HAP-1 (cell line): Measurements from ENCODE around the gene INO80.
"Not testable (repeated sequence)": the region's sequence is repeated elsewhere in the genome, so short reads cannot be mapped to it uniquely, and the experiment has no call there.

Experiments
- DNase-seq, 2 experiments: peaks; one replicate each; pipeline ENCODE4 v3.0.0-alpha.2; 2016 to 2020; ENCODE audit warnings: low spot score in 2 of 2
- H3K27me3 ChIP-seq: fragments of 250-450 bp; sonication (Bioruptor Pico); 2 replicates; pipeline ENCODE4 v1.5.1; 2020; ENCODE audit warnings: low read depth, mild to moderate bottlenecking, moderate library complexity
- H3K36me3 ChIP-seq: fragments of 250-450 bp; sonication (Bioruptor Pico); replicated peaks from 2 replicates; pipeline ENCODE4 v1.5.1; 2020; ENCODE audit warnings: mild to moderate bottlenecking
- H3K4me1 ChIP-seq: fragments of 250-450 bp; sonication (Bioruptor Pico); 2 replicates; pipeline ENCODE4 v1.5.1; 2020; ENCODE audit warnings: mild to moderate bottlenecking
- H3K4me3 ChIP-seq: fragments of 250-450 bp; sonication (Bioruptor Pico); 2 replicates; pipeline ENCODE4 v1.5.1; 2020; ENCODE audit warnings: mild to moderate bottlenecking, moderate library complexity
- H3K9me3 ChIP-seq: fragments of 250-450 bp; sonication (Bioruptor Pico); 2 replicates; pipeline ENCODE4 v1.5.1; 2020; ENCODE audit warnings: mild to moderate bottlenecking, moderate library complexity
- in situ Hi-C: fragments of 300-500 bp; cut with MboI; formaldehyde crosslinking; loops from 3 replicates; pipeline ENCODE4 v1.14.3; 2020; ENCODE audit warnings: low sequenced_read_pairs, inconsistent platforms, mixed read lengths

The INO80 gene

GRCh38 chr15:40958146-40958545, 157.9 kb downstream of the INO80 start:
- in situ Hi-C loops, result no loop called here

GRCh38 chr15:40957581-40958051, 158.5 kb downstream of the INO80 start:
- H3K4me3 ChIP-seq, result no peak overlapping the region
- in situ Hi-C loops, result no loop called here
- H3K4me1 ChIP-seq, result peaks cover 14% of the 10 kb centered on the region
- H3K36me3 ChIP-seq, result peaks cover 26% of the 10 kb centered on the region
- no peak for DNase-seq
- no peaks in the 10 kb centered on the region for H3K9me3 ChIP-seq
- no peaks in the 10 kb centered on the region for H3K27me3 ChIP-seq

More at GRCh38 chr15:40958146-40958545, 157.9 kb downstream of the INO80 start:
- Histone ChIP-seq H3K36me3 (peaks cover 26% of the 10 kb centered on the region), H3K4me1 (peaks cover 10% of the 10 kb centered on the region; the same call in 1 of the 2 replicates), H3K27me3 (no peaks in the 10 kb centered on the region), H3K4me3 (no peak overlapping the region), H3K9me3 (no peaks in the 10 kb centered on the region)
- no peak for DNase-seq

GRCh38 chr15:40957041-40957555, 159.0 kb downstream of the INO80 start:
- in situ Hi-C loops, result no loop called here
- Histone ChIP-seq H3K4me1 (peaks cover 19% of the 10 kb centered on the region), H3K9me3 (no peaks in the 10 kb centered on the region), H3K4me3 (no peak overlapping the region), H3K36me3 (peaks cover 26% of the 10 kb centered on the region), H3K27me3 (no peaks in the 10 kb centered on the region)
- DNase-seq, result no peak

GRCh38 chr15:40956541-40956982, 159.5 kb downstream of the INO80 start:
- no peak overlapping the region for H3K4me3 ChIP-seq
- no peaks in the 10 kb centered on the region for H3K27me3 ChIP-seq
- in situ Hi-C loops, result no loop called here
- peaks cover 26% of the 10 kb centered on the region for H3K36me3 ChIP-seq
- DNase-seq, result no peak
- H3K9me3 ChIP-seq, result no peaks in the 10 kb centered on the region
- peaks cover 22% of the 10 kb centered on the region for H3K4me1 ChIP-seq

- Histone ChIP-seq H3K4me3 (no peak overlapping the region), H3K9me3 (no peaks in the 10 kb centered on the region), H3K36me3 (peaks cover 26% of the 10 kb centered on the region), H3K4me1 (peaks cover 22% of the 10 kb centered on the region), H3K27me3 (no peaks in the 10 kb centered on the region)
- DNase-seq, result no peak
- in situ Hi-C loops, result no loop called here
Measured at GRCh38 chr15:40955930-40956540, 160.0 kb downstream of the INO80 start.

- peaks cover 22% of the 10 kb centered on the region for H3K4me1 ChIP-seq
- H3K27me3 ChIP-seq, result no peaks in the 10 kb centered on the region
- peaks cover 26% of the 10 kb centered on the region for H3K36me3 ChIP-seq
- H3K9me3 ChIP-seq, result no peaks in the 10 kb centered on the region
- peak overlapping the region; percentile 53; the same call in 1 of the 2 replicates for H3K4me3 ChIP-seq
- DNase-seq, result no peak
- in situ Hi-C loops, result no loop called here
Measured at GRCh38 chr15:40955141-40955903, 160.8 kb downstream of the INO80 start.

- DNase-seq, H3K27me3 ChIP-seq, H3K9me3 ChIP-seq, in situ Hi-C loops: not testable (repeated sequence)
- Histone ChIP-seq H3K4me3 (peak overlapping the region; percentile 53), H3K36me3 (peaks cover 26% of the 10 kb centered on the region), H3K4me1 (peaks cover 22% of the 10 kb centered on the region)
Measured at GRCh38 chr15:40954158-40954848, 161.8 kb downstream of the INO80 start.

GRCh38 chr15:40953713-40954074, 162.4 kb downstream of the INO80 start:
- in situ Hi-C loops, result no loop called here
- H3K4me3 ChIP-seq, result peak overlapping the region; percentile 53
- peaks cover 26% of the 10 kb centered on the region for H3K36me3 ChIP-seq
- no peaks in the 10 kb centered on the region for H3K27me3 ChIP-seq
- peaks cover 22% of the 10 kb centered on the region for H3K4me1 ChIP-seq
- H3K9me3 ChIP-seq, result no peaks in the 10 kb centered on the region
- DNase-seq, result no peak

GRCh38 chr15:40952901-40953712, 163.0 kb downstream of the INO80 start, which contains the start of gene CHAC1:
CHAC1 (plus strand) TSS chr15:40953471; CDS start chr15:40953584, 113 bp downstream.
- no peaks in the 10 kb centered on the region for H3K9me3 ChIP-seq
- peaks cover 22% of the 10 kb centered on the region for H3K4me1 ChIP-seq
- H3K27me3 ChIP-seq, result no peaks in the 10 kb centered on the region
- H3K4me3 ChIP-seq, result peak within 1 kb of the TSS; percentile 53
- peaks cover 26% of the 10 kb centered on the region for H3K36me3 ChIP-seq
- in situ Hi-C loops, result no loop called here
- peak; percentile 92 to 98 for DNase-seq

GRCh38 chr15:40952301-40952900, 163.7 kb downstream of the INO80 start:
- DNase-seq, result no peak
- Histone ChIP-seq H3K36me3 (peaks cover 26% of the 10 kb centered on the region), H3K9me3 (no peaks in the 10 kb centered on the region), H3K4me1 (peaks cover 22% of the 10 kb centered on the region), H3K27me3 (no peaks in the 10 kb centered on the region), H3K4me3 (peak overlapping the region; percentile 53)
- in situ Hi-C loops, result no loop called here

- Histone ChIP-seq H3K27me3 (no peaks in the 10 kb centered on the region), H3K36me3 (peaks cover 26% of the 10 kb centered on the region), H3K9me3 (no peaks in the 10 kb centered on the region), H3K4me3 (no peak overlapping the region), H3K4me1 (peaks cover 22% of the 10 kb centered on the region)
- in situ Hi-C loops, result no loop called here
- no peak for DNase-seq
Measured at GRCh38 chr15:40951764-40952163, 164.3 kb downstream of the INO80 start.

GRCh38 chr15:40949756-40950207, 166.3 kb downstream of the INO80 start:
- Histone ChIP-seq H3K4me1 (peaks cover 22% of the 10 kb centered on the region), H3K9me3 (no peaks in the 10 kb centered on the region), H3K27me3 (no peaks in the 10 kb centered on the region), H3K36me3 (peaks cover 10% of the 10 kb centered on the region), H3K4me3 (no peak overlapping the region)
- no peak for DNase-seq
- in situ Hi-C loops, result no loop called here
